GM23338 (cell line): ENCODE results near the gene PAK1IP1. TPM values are rescaled to one million over a fixed set of nuclear protein-coding genes. Genes with fewer than 3 reads are reported as not detected.

ENCODE experiments used
- ATAC-seq: fragments of 200-7000 bp; cut with Tn5 transposase; 3 replicates; pipeline ENCODE4 v1.9.1; 2020
- DNase-seq: peaks from one replicate; pipeline ENCODE4 v3.0.0-alpha.2; 2015; ENCODE audit warnings: low spot score
- H2AFZ ChIP-seq: fragments of 200-600 bp; sonication (generic); 2 replicates; pipeline ENCODE4 v1.8.0; 2016; ENCODE audit warnings: antibody characterized with exemption, mild to moderate bottlenecking, moderate library complexity
- H3F3A ChIP-seq: fragments of 200-600 bp; sonication (generic); replicated peaks from 2 replicates; pipeline ENCODE4 v1.8.0; 2017; ENCODE audit warnings: antibody characterized with exemption, mixed run types, low read depth
- H3K27ac ChIP-seq: fragments of 200-600 bp; sonication (generic); 2 replicates; pipeline ENCODE4 v1.6.1; 2016; ENCODE audit warnings: low read depth
- H3K27me3 ChIP-seq: fragments of 200-600 bp; sonication (generic); 2 replicates; pipeline ENCODE4 v1.8.0; 2016; ENCODE audit warnings: mild to moderate bottlenecking, mixed run types, moderate library complexity; ENCODE audit not compliant: insufficient read depth
- H3K36me3 ChIP-seq: fragments of 200-600 bp; sonication (generic); 2 replicates; pipeline ENCODE4 v1.8.0; 2016; ENCODE audit warnings: mild to moderate bottlenecking; ENCODE audit not compliant: insufficient read depth
- H3K4me1 ChIP-seq: fragments of 200-600 bp; sonication (generic); 2 replicates; pipeline ENCODE4 v1.8.0; 2016; ENCODE audit warnings: mild to moderate bottlenecking, moderate library complexity; ENCODE audit not compliant: insufficient read depth
- H3K4me2 ChIP-seq: fragments of 200-600 bp; sonication (generic); 2 replicates; pipeline ENCODE4 v1.7.1; 2017; ENCODE audit warnings: mixed run types
- H3K4me3 ChIP-seq: fragments of 200-600 bp; sonication (generic); 2 replicates; pipeline ENCODE4 v1.6.1; 2016; ENCODE audit warnings: mixed run types
- H3K79me2 ChIP-seq: fragments of 200-600 bp; sonication (generic); replicated peaks from 2 replicates; pipeline ENCODE4 v1.8.0; 2017; ENCODE audit warnings: mild to moderate bottlenecking; ENCODE audit not compliant: insufficient read depth
- H3K9me2 ChIP-seq: fragments of 200-600 bp; sonication (generic); 2 replicates; pipeline ENCODE4 v1.8.0; 2017; ENCODE audit not compliant: insufficient read depth
- H4K20me1 ChIP-seq: fragments of 200-600 bp; sonication (generic); replicated peaks from 2 replicates; pipeline ENCODE4 v1.8.0; 2017; ENCODE audit warnings: mild to moderate bottlenecking; ENCODE audit not compliant: insufficient read depth
- H3K27ac Mint-ChIP-seq: 2 replicates; pipeline ENCODE4 v1.8.0; 2020; ENCODE audit warnings: inconsistent platforms, mild to moderate bottlenecking, moderate library complexity, mixed read lengths
- H3K27me3 Mint-ChIP-seq: 3 replicates; pipeline ENCODE4 v1.8.0; 2022; ENCODE audit warnings: low read depth, mild to moderate bottlenecking, moderate library complexity, mixed read lengths, inconsistent platforms; ENCODE audit not compliant: insufficient read depth, poor library complexity
- H3K36me3 Mint-ChIP-seq: 3 replicates; pipeline ENCODE4 v1.8.0; 2021; ENCODE audit warnings: low read depth, mild to moderate bottlenecking, inconsistent platforms, moderate library complexity, mixed read lengths
- H3K4me1 Mint-ChIP-seq: 3 replicates; pipeline ENCODE4 v1.8.0; 2020; ENCODE audit warnings: mild to moderate bottlenecking, inconsistent platforms, mixed read lengths
- H3K4me3 Mint-ChIP-seq: 3 replicates; pipeline ENCODE4 v1.8.0; 2021; ENCODE audit warnings: moderate library complexity, mild to moderate bottlenecking, inconsistent platforms, mixed read lengths
- H3K9me3 Mint-ChIP-seq: 3 replicates; pipeline ENCODE4 v1.8.0; 2020; ENCODE audit warnings: moderate library complexity, mild to moderate bottlenecking, inconsistent platforms, mixed read lengths
- CREB1 ChIP-seq: fragments of 250-450 bp; sonication (Bioruptor Pico); IDR thresholded peaks from 2 replicates; pipeline ENCODE4 v1.5.0; 2020; ENCODE audit warnings: low read depth, mild to moderate bottlenecking, moderate library complexity
- ETS1 ChIP-seq: IDR thresholded peaks from 2 replicates; pipeline ENCODE4 v1.6.1; 2016; ENCODE audit warnings: antibody characterized with exemption
- EZH2phosphoT487 ChIP-seq: fragments of 200-600 bp; sonication (generic); IDR thresholded peaks from one replicate; pipeline ENCODE4 v1.8.1; 2018; ENCODE audit warnings: antibody characterized with exemption; ENCODE audit not compliant: unreplicated experiment
- NANOG ChIP-seq: IDR thresholded peaks from 2 replicates; pipeline ENCODE4 v1.6.1; 2016; ENCODE audit warnings: antibody characterized with exemption, borderline replicate concordance
- STAT1 ChIP-seq: IDR thresholded peaks from one replicate; pipeline ENCODE4 v1.6.1; 2016; ENCODE audit warnings: antibody characterized with exemption; ENCODE audit not compliant: unreplicated experiment
- ZNF462 ChIP-seq: fragments of 250-450 bp; sonication (Bioruptor Pico); IDR thresholded peaks from 2 replicates; pipeline ENCODE4 v1.5.0; 2020; ENCODE audit warnings: mild to moderate bottlenecking, moderate library complexity
- polyA plus RNA-seq: library from polyadenylated mRNA; unstranded; fragments of >200 nt; fragmentation: Nextera tagmentation; extraction: Ambion mirVana; gene quantifications from 2 replicates; pipeline ENCODE4 v1.2.1, GENCODE V29; 2016
- total RNA-seq: library from RNA; depleted of rRNA; stranded (reverse); fragments of >200 nt; shearing (Covaris generic); gene quantifications from 2 replicates; pipeline ENCODE4 v1.2.3, GENCODE V29; 2014

The PAK1IP1 gene
- total and polyA plus RNA-seq, 2 experiments from 2014 or later = 45.5 to 93.2 TPM

DNA sequence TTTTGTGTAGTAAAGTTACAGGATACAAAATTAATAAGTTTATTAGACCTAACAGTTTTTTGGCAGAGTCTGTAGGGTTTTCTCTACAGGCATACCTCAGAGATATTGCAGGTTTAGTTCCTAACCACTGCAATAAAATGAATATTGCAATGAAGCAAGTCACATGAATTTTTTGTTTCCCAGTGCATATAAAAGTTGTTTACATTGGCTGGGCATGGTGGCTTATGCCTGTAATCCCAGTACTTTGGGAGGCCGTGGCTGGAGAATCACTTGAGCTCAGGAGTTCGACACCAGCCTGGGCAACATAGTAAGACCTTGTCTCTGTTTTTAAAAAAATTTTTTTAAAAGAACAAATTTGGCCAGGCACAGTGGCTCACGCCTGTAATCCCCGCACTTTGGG lies 16.3 kb upstream of the PAK1IP1 start (continued):
- TF ChIP-seq ZNF462 = no peak

DNA sequence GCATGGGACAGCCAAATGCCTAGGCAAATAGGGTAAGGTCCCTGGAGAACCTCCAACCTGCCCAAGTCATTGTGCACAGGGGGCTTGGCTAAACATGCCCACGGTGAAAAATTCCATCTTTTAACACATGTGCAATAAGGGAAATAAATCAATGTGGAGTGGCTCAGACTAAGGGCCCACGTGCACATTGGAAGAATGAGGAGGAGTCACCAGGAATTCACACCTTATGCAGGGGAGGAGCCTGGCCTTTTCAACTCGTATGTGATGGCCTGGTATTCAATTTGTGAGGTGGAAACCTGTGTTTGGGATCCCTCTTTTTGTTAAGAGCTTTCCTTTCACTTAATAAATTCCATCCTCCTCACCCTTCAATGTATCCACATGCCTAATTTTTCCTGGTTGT lies 13.0 kb upstream of the PAK1IP1 start:
- Histone ChIP-seq H2AFZ (no peak overlapping the region), H4K20me1 (no peaks in the 10 kb centered on the region), H3F3A (no peaks in the 10 kb centered on the region), H3K79me2 (no peaks in the 10 kb centered on the region), H3K27ac (no peak overlapping the region), H3K4me3 (no peak overlapping the region), H3K4me2 (no peak overlapping the region), H3K36me3 (peaks cover 9% of the 10 kb centered on the region; the same call in 1 of the 2 replicates), H3K27me3 (no peaks in the 10 kb centered on the region), H3K9me2 (0 out of 2 replicates have a peak, but pooled peaks cover 6% of the 10 kb centered on the region), H3K4me1 (no peaks in the 10 kb centered on the region)
- Mint-ChIP-seq H3K36me3 (peaks cover 4% of the 10 kb centered on the region; the same call in 1 of the 3 replicates), H3K27ac (no peak overlapping the region), H3K9me3 (peaks cover 8% of the 10 kb centered on the region; the same call in 1 of the 3 replicates), H3K4me3 (no peak overlapping the region), H3K4me1 (peaks cover 3% of the 10 kb centered on the region; the same call in 2 of the 3 replicates), H3K27me3 (no peaks in the 10 kb centered on the region)
- DNase-seq (no peak), ATAC-seq (no peak)
- TF ChIP-seq NANOG (no peak), STAT1 (no peak), EZH2phosphoT487 (no peak), ZNF462 (no peak), CREB1 (no peak), ETS1 (no peak)
